Naive thymus-derived CD8-positive, alpha-beta T cell (primary cell): Measurements from ENCODE around the gene DIP2C. TPM values are rescaled to one million over a fixed set of nuclear protein-coding genes. Genes with fewer than 3 reads are reported as not detected.
A peak's percentile ranks its signal among the peaks of the same experiment; 100 is the strongest.
"Not testable (repeated sequence)": the region's sequence is repeated elsewhere in the genome, so short reads cannot be mapped to it uniquely, and the experiment has no call there.

Experiments used
- ATAC-seq, 2 donors: fragments of 150-1000 bp; cut with Tn5 transposase in 1 of 2; sonication (Bioruptor Pico), chemical (Tn5 transposase) in 1 of 2; 1 replicate in 1 of 2; 2 replicates in 1 of 2; pipeline ENCODE4 v1.10.0; 2021; ENCODE audit warnings: mild to moderate bottlenecking in 2 of 2, moderate library complexity in 2 of 2
- POLR2A ChIA-PET: fragments of 350-600 bp; sonication (Branson Sonifier 250); formaldehyde crosslinking; loops from one replicate; lab custom pipeline; 2021; ENCODE audit warnings: antibody characterized with exemption; lab: Charles Lee
- DNase-seq, 10 donors: peaks; one replicate each; pipeline versions ENCODE4 v3.0.0 to v3.0.0-alpha.2; 2020 to 2022
- H3K27ac Mint-ChIP-seq, 10 donors: one replicate each; pipeline ENCODE4 v1.8.0; 2020 to 2022; ENCODE audit warnings: mild to moderate bottlenecking in 10 of 10, mixed read lengths in 10 of 10, moderate library complexity in 4 of 10, inconsistent platforms in 1 of 10
- H3K27me3 Mint-ChIP-seq, 5 donors: one replicate each; pipeline ENCODE4 v1.8.0; 2021 to 2022; ENCODE audit warnings: mixed read lengths in 5 of 5
- H3K36me3 Mint-ChIP-seq, 3 donors: one replicate each; pipeline ENCODE4 v1.8.0; 2020 to 2022; ENCODE audit warnings: mixed read lengths in 3 of 3, mild to moderate bottlenecking in 2 of 3, inconsistent platforms in 1 of 3
- H3K4me1 Mint-ChIP-seq, 4 donors: one replicate each; pipeline ENCODE4 v1.8.0; 2021 to 2022; ENCODE audit warnings: mixed read lengths in 4 of 4
- H3K4me3 Mint-ChIP-seq, 10 donors: one replicate each; pipeline ENCODE4 v1.8.0; 2020 to 2022; ENCODE audit warnings: mild to moderate bottlenecking in 10 of 10, mixed read lengths in 10 of 10, moderate library complexity in 6 of 10, inconsistent platforms in 1 of 10
- H3K9me3 Mint-ChIP-seq, 9 donors: one replicate each; pipeline ENCODE4 v1.8.0; 2020 to 2022; ENCODE audit warnings: mixed read lengths in 9 of 9, mild to moderate bottlenecking in 3 of 9, inconsistent platforms in 1 of 9, moderate library complexity in 1 of 9
- polyA plus RNA-seq, 3 donors: library from polyadenylated mRNA; unstranded; fragments of 300-500 nt; fragmentation: Illumina TruSeq; gene quantifications; one replicate each; pipeline ENCODE4 v1.2.3, GENCODE V29; 2021
- total RNA-seq, 8 experiments: library from RNA in 2 of 8; stranded (reverse) in 2 of 8; gene quantifications; one replicate each; pipeline ENCODE4 v1.2.3 and lab custom pipeline; 2021 to 2026

The DIP2C gene
- total and polyA plus RNA-seq, 5 experiments from 2014 or later: 0.32 to 3.9 (median 1.2) TPM

- H3K9me3 Mint-ChIP-seq: no peaks in the 10 kb centered on the region
- peaks cover 2 to 18% (median 7%) of the 10 kb centered on the region in 5 donors for H3K27me3 Mint-ChIP-seq
- no peaks in the 10 kb centered on the region for H3K4me1 Mint-ChIP-seq
- no peaks in the 10 kb centered on the region for H3K36me3 Mint-ChIP-seq
- H3K27ac Mint-ChIP-seq: no peak overlapping the region
- no peak overlapping the region for H3K4me3 Mint-ChIP-seq
- no peak for DNase-seq
- no peak for ATAC-seq
- POLR2A ChIA-PET: no interaction called here
These were observed 94.7 kb downstream of the DIP2C start for GRCh38 chr10:594584-595270.

- Mint-ChIP-seq H3K36me3 (no peaks in the 10 kb centered on the region), H3K27me3 (peaks cover 5 to 25% (median 9%) of the 10 kb centered on the region in 5 donors), H3K4me3 (no peak overlapping the region), H3K27ac (no peak overlapping the region), H3K9me3 (no peaks in the 10 kb centered on the region), H3K4me1 (no peaks in the 10 kb centered on the region)
- no peak for DNase-seq
- POLR2A ChIA-PET: no interaction called here
- no peak for ATAC-seq
These were observed 95.5 kb downstream of the DIP2C start for GRCh38 chr10:593901-594457.

GRCh38 chr10:593421-593820, 96.0 kb downstream of the DIP2C start:
- POLR2A ChIA-PET: no interaction called here
- Mint-ChIP-seq H3K27ac (no peak overlapping the region), H3K4me3 (no peak overlapping the region), H3K27me3 (peaks cover 5 to 25% (median 7%) of the 10 kb centered on the region in 5 donors), H3K4me1 (no peaks in the 10 kb centered on the region), H3K36me3 (no peaks in the 10 kb centered on the region), H3K9me3 (no peaks in the 10 kb centered on the region)
- no peak for ATAC-seq
- no peak for DNase-seq

GRCh38 chr10:593016-593415, 96.5 kb downstream of the DIP2C start:
- POLR2A ChIA-PET: no interaction called here
- Mint-ChIP-seq H3K4me1 (no peaks in the 10 kb centered on the region), H3K27me3 (peaks cover 5 to 25% (median 7%) of the 10 kb centered on the region in 5 donors), H3K36me3 (no peaks in the 10 kb centered on the region), H3K9me3 (no peaks in the 10 kb centered on the region), H3K4me3 (no peak overlapping the region), H3K27ac (no peak overlapping the region)
- ATAC-seq (no peak), DNase-seq (no peak)

- Mint-ChIP-seq H3K27ac (no peak overlapping the region), H3K4me1 (no peaks in the 10 kb centered on the region), H3K9me3 (no peaks in the 10 kb centered on the region), H3K4me3 (no peak overlapping the region), H3K36me3 (no peaks in the 10 kb centered on the region), H3K27me3 (peaks cover 5 to 25% (median 7%) of the 10 kb centered on the region in 5 donors)
- ATAC-seq: no peak
- POLR2A ChIA-PET: no interaction called here
- DNase-seq: no peak
These were observed 97.8 kb downstream of the DIP2C start for GRCh38 chr10:591646-592045.

GRCh38 chr10:590721-591120, 98.7 kb downstream of the DIP2C start:
- POLR2A ChIA-PET: no interaction called here

GRCh38 chr10:589961-590680, 99.3 kb downstream of the DIP2C start:
- H3K27me3 Mint-ChIP-seq: peaks cover 5 to 25% (median 9%) of the 10 kb centered on the region in 5 donors
- ATAC-seq (no peak), DNase-seq (no peak)
- no peak overlapping the region for H3K27ac Mint-ChIP-seq
- no peaks in the 10 kb centered on the region for H3K4me1 Mint-ChIP-seq
- H3K9me3 Mint-ChIP-seq: no peaks in the 10 kb centered on the region
- no peak overlapping the region for H3K4me3 Mint-ChIP-seq
- no peaks in the 10 kb centered on the region for H3K36me3 Mint-ChIP-seq
- POLR2A ChIA-PET: no interaction called here

More at GRCh38 chr10:590721-591120, 98.7 kb downstream of the DIP2C start:
- H3K4me1 Mint-ChIP-seq: no peaks in the 10 kb centered on the region
- DNase-seq (no peak), ATAC-seq (no peak)
- peaks cover 5 to 25% (median 9%) of the 10 kb centered on the region in 5 donors for H3K27me3 Mint-ChIP-seq
- H3K27ac Mint-ChIP-seq: no peak overlapping the region
- no peaks in the 10 kb centered on the region for H3K36me3 Mint-ChIP-seq
- no peaks in the 10 kb centered on the region for H3K9me3 Mint-ChIP-seq
- no peak overlapping the region for H3K4me3 Mint-ChIP-seq

GRCh38 chr10:588246-589165, 101.0 kb downstream of the DIP2C start:
- ATAC-seq (no peak), DNase-seq (no peak)
- POLR2A ChIA-PET: no interaction called here
- H3K27me3 Mint-ChIP-seq: peaks cover 5 to 31% (median 9%) of the 10 kb centered on the region in 5 donors
- H3K27ac Mint-ChIP-seq: no peak overlapping the region
- no peaks in the 10 kb centered on the region for H3K4me1 Mint-ChIP-seq
- peaks cover 0 to 2% (median 0%) of the 10 kb centered on the region in 9 donors for H3K9me3 Mint-ChIP-seq
- no peaks in the 10 kb centered on the region for H3K36me3 Mint-ChIP-seq
- no peak overlapping the region for H3K4me3 Mint-ChIP-seq

- ATAC-seq (no peak), DNase-seq (no peak)
- H3K4me3 Mint-ChIP-seq: no peak overlapping the region
- no peaks in the 10 kb centered on the region for H3K4me1 Mint-ChIP-seq
- H3K27ac Mint-ChIP-seq: peak overlapping the region in 2 of 10 donors; percentile 6 to 41
- no peaks in the 10 kb centered on the region for H3K36me3 Mint-ChIP-seq
- H3K27me3 Mint-ChIP-seq: peaks cover 6 to 32% (median 11%) of the 10 kb centered on the region in 5 donors
- peaks cover 0 to 2% (median 0%) of the 10 kb centered on the region in 9 donors for H3K9me3 Mint-ChIP-seq
- POLR2A ChIA-PET: no interaction called here
These were observed 102.8 kb downstream of the DIP2C start for GRCh38 chr10:586716-587115.

GRCh38 chr10:586151-586550, 103.3 kb downstream of the DIP2C start:
- ATAC-seq (no peak), DNase-seq (no peak)
- H3K27me3 Mint-ChIP-seq: peaks cover 3 to 26% (median 11%) of the 10 kb centered on the region in 5 donors
- no peaks in the 10 kb centered on the region for H3K36me3 Mint-ChIP-seq
- POLR2A ChIA-PET: no interaction called here
- peaks cover 0 to 2% (median 0%) of the 10 kb centered on the region in 9 donors for H3K9me3 Mint-ChIP-seq
- H3K4me1 Mint-ChIP-seq: no peaks in the 10 kb centered on the region
- no peak overlapping the region for H3K4me3 Mint-ChIP-seq
- no peak overlapping the region for H3K27ac Mint-ChIP-seq

GRCh38 chr10:585502-585901, 104.0 kb downstream of the DIP2C start:
- no peaks in the 10 kb centered on the region for H3K4me1 Mint-ChIP-seq
- ATAC-seq (no peak), DNase-seq (no peak)
- POLR2A ChIA-PET: no interaction called here
- no peak overlapping the region for H3K27ac Mint-ChIP-seq
- peaks cover 0 to 20% (median 11%) of the 10 kb centered on the region in 5 donors for H3K27me3 Mint-ChIP-seq
- no peaks in the 10 kb centered on the region for H3K36me3 Mint-ChIP-seq
- peaks cover 0 to 2% (median 0%) of the 10 kb centered on the region in 9 donors for H3K9me3 Mint-ChIP-seq
- H3K4me3 Mint-ChIP-seq: no peak overlapping the region

- H3K27me3 Mint-ChIP-seq: peaks cover 0 to 16% (median 8%) of the 10 kb centered on the region in 5 donors
- H3K4me3 Mint-ChIP-seq, H3K27ac Mint-ChIP-seq, POLR2A ChIA-PET, DNase-seq, H3K9me3 Mint-ChIP-seq, H3K4me1 Mint-ChIP-seq, ATAC-seq, H3K36me3 Mint-ChIP-seq: not testable (repeated sequence)
These were observed 104.8 kb downstream of the DIP2C start for GRCh38 chr10:584497-585290.
